ENCODE measurements around the gene KCTD1.

- no peak for TF ChIP-seq POLR2A (IDR thresholded peaks at IDR 0.05)
- TF ChIP-seq, protein P1, sequence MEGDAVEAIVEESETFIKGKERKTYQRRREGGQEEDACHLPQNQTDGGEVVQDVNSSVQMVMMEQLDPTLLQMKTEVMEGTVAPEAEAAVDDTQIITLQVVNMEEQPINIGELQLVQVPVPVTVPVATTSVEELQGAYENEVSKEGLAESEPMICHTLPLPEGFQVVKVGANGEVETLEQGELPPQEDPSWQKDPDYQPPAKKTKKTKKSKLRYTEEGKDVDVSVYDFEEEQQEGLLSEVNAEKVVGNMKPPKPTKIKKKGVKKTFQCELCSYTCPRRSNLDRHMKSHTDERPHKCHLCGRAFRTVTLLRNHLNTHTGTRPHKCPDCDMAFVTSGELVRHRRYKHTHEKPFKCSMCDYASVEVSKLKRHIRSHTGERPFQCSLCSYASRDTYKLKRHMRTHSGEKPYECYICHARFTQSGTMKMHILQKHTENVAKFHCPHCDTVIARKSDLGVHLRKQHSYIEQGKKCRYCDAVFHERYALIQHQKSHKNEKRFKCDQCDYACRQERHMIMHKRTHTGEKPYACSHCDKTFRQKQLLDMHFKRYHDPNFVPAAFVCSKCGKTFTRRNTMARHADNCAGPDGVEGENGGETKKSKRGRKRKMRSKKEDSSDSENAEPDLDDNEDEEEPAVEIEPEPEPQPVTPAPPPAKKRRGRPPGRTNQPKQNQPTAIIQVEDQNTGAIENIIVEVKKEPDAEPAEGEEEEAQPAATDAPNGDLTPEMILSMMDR (IDR thresholded peaks at IDR 0.05 in 4 of 5, conservative IDR thresholded peaks at IDR 0.05 in 1 of 5), result no peak
These were observed 139.3 kb downstream of the KCTD1 start for GRCh38 chr18:26409091-26409490.
